MCF 10A (cell line): ENCODE measurements around the gene ASB7. TPM values are rescaled to one million over a fixed set of nuclear protein-coding genes. Genes with fewer than 3 reads are reported as not detected.

Experiments
- BruUV-seq: library from RNA; stranded (reverse); fragments of 400-500 nt; replicated peaks from 2 replicates; lab custom pipeline; 2021; lab: Mats Ljungman, UMichigan
- CTCF ChIA-PET: fragments of 300-600 bp; sonication (Branson Sonifier 250); formaldehyde crosslinking; extraction: SDS; loops from one replicate; lab custom pipeline; 2021; ENCODE audit warnings: antibody characterized with exemption, inconsistent platforms; lab: Yijun Ruan, JAX
- POLR2A ChIA-PET: fragments of 300-600, 350-650 bp; sonication (Branson Sonifier 250); formaldehyde crosslinking; extraction: SDS; loops from one replicate; lab custom pipeline; 2020; ENCODE audit warnings: antibody characterized with exemption, inconsistent platforms; lab: Yijun Ruan, JAX
- DNase-seq: peaks from one replicate; pipeline ENCODE4 v3.0.0-alpha.2; 2018; ENCODE audit not compliant: unreplicated experiment
- H3K27ac Mint-ChIP-seq: one replicate; pipeline ENCODE4 v1.8.0; 2022; ENCODE audit warnings: mild to moderate bottlenecking, low read depth, mixed read lengths; ENCODE audit not compliant: unreplicated experiment
- H3K27me3 Mint-ChIP-seq: one replicate; pipeline ENCODE4 v1.8.0; 2022; ENCODE audit warnings: mixed read lengths; ENCODE audit not compliant: insufficient read depth, unreplicated experiment
- H3K36me3 Mint-ChIP-seq: one replicate; pipeline ENCODE4 v1.8.0; 2022; ENCODE audit warnings: mild to moderate bottlenecking, moderate library complexity, mixed read lengths; ENCODE audit not compliant: insufficient read depth, unreplicated experiment
- H3K4me1 Mint-ChIP-seq: one replicate; pipeline ENCODE4 v1.8.0; 2022; ENCODE audit warnings: mixed read lengths; ENCODE audit not compliant: insufficient read depth, unreplicated experiment
- H3K4me3 Mint-ChIP-seq: one replicate; pipeline ENCODE4 v1.8.0; 2022; ENCODE audit warnings: mild to moderate bottlenecking, moderate library complexity, mixed read lengths; ENCODE audit not compliant: unreplicated experiment
- H3K9me3 Mint-ChIP-seq: one replicate; pipeline ENCODE4 v1.8.0; 2022; ENCODE audit warnings: mixed read lengths; ENCODE audit not compliant: unreplicated experiment
- CTCF ChIP-seq: fragments of 200-600 bp; IDR thresholded peaks from one replicate; pipeline ENCODE4 v1.8.0; 2022; ENCODE audit warnings: antibody characterized with exemption, mild to moderate bottlenecking; ENCODE audit not compliant: unreplicated experiment
- intact Hi-C: fragments of 100-400 bp; cut with micrococcal nuclease; formaldehyde crosslinking; loops from 2 replicates; pipeline ENCODE4 v1.14.1; 2022
- total RNA-seq: library from RNA; stranded (reverse); gene quantifications from 2 replicates; pipeline ENCODE4 v1.2.3, GENCODE V29; 2022

The ASB7 gene
- total RNA-seq, 1 experiment from 2014 or later: 14.3 TPM

- no peak for TF ChIP-seq CTCF
- POLR2A ChIA-PET: interaction anchor here (0.6 to 1.4 kb wide), 2 partner anchors 11 to 609 kb away, joined by 3 to 6 read pairs; no protein-coding TSS in a partner anchor
- intact Hi-C loops: no loop called here
- BruUV-seq: no TSS peak
- CTCF ChIA-PET: interaction anchor here (0.6 to 1.3 kb wide), 6 partner anchors 9 to 1347 kb away, joined by 3 to 4 read pairs (median 3); no protein-coding TSS in a partner anchor
- Mint-ChIP-seq H3K4me1 (peaks cover 22% of the 10 kb centered on the region), H3K36me3 (no peaks in the 10 kb centered on the region), H3K27me3 (no peaks in the 10 kb centered on the region), H3K27ac (peak overlapping the region; percentile 87), H3K9me3 (no peaks in the 10 kb centered on the region), H3K4me3 (peak overlapping the region; percentile 62)
- DNase-seq: peak; percentile 87
These were observed 5.6 kb upstream of the ASB7 start for GRCh38 chr15:100596792-100597191.

- CTCF ChIA-PET: interaction anchor here (1.3 to 1.6 kb wide), 2 partner anchors 25 to 29 kb away, joined by 3 to 5 read pairs; no protein-coding TSS in a partner anchor
These were observed 4.5 kb upstream of the ASB7 start for GRCh38 chr15:100597862-100598261.

GRCh38 chr15:100598655-100599054 is 3.7 kb upstream of the ASB7 start:
- H3K4me3 Mint-ChIP-seq: no peak overlapping the region
- no peak for DNase-seq
- ChIA-PET POLR2A (interaction anchor here (1.2 to 1.9 kb wide), 2 partner anchors 10 to 26 kb away, joined by 3 to 5 read pairs; no protein-coding TSS in a partner anchor), CTCF (interaction anchor here (0.6 to 1.6 kb wide), 3 partner anchors 26 to 701 kb away, joined by 3 to 5 read pairs (median 3); no protein-coding TSS in a partner anchor)
- H3K4me1 Mint-ChIP-seq: peaks cover 26% of the 10 kb centered on the region
- no TSS peak for BruUV-seq
- intact Hi-C loops: no loop called here
- H3K36me3 Mint-ChIP-seq: no peaks in the 10 kb centered on the region
- H3K27ac Mint-ChIP-seq: no peak overlapping the region
- no peaks in the 10 kb centered on the region for H3K27me3 Mint-ChIP-seq
- no peaks in the 10 kb centered on the region for H3K9me3 Mint-ChIP-seq
- TF ChIP-seq CTCF: no peak

More at GRCh38 chr15:100597862-100598261, 4.5 kb upstream of the ASB7 start:
- peak overlapping the region; percentile 30 for H3K4me3 Mint-ChIP-seq
- TF ChIP-seq CTCF: no peak
- peaks cover 22% of the 10 kb centered on the region for H3K4me1 Mint-ChIP-seq
- peak overlapping the region; percentile 87 for H3K27ac Mint-ChIP-seq
- no TSS peak for BruUV-seq
- intact Hi-C loops: no loop called here
- POLR2A ChIA-PET: interaction anchor here (0.5 to 1.2 kb wide), 4 partner anchors 9 to 499 kb away, joined by 3 to 4 read pairs (median 3); no protein-coding TSS in a partner anchor
- H3K27me3 Mint-ChIP-seq: no peaks in the 10 kb centered on the region
- no peak for DNase-seq
- H3K9me3 Mint-ChIP-seq: no peaks in the 10 kb centered on the region
- H3K36me3 Mint-ChIP-seq: no peaks in the 10 kb centered on the region

GRCh38 chr15:100601163-100601562 is 1.2 kb upstream of the ASB7 start:
- TSS peak; percentile 41 for BruUV-seq
- intact Hi-C loops: loop anchor here (5.0 to 10.0 kb wide), 2 partner anchors 121 to 636 kb away; no protein-coding TSS in a partner anchor
- CTCF ChIA-PET: no interaction called here

More at GRCh38 chr15:100601163-100601562, 1.2 kb upstream of the ASB7 start:
- Mint-ChIP-seq H3K27me3 (no peaks in the 10 kb centered on the region), H3K36me3 (peaks cover 12% of the 10 kb centered on the region), H3K4me1 (peaks cover 33% of the 10 kb centered on the region), H3K4me3 (no peak overlapping the region), H3K27ac (no peak overlapping the region), H3K9me3 (no peaks in the 10 kb centered on the region)
- no peak for TF ChIP-seq CTCF
- POLR2A ChIA-PET: interaction anchor here (1.0 to 1.3 kb wide), 2 partner anchors 28 to 124 kb away, joined by 4 read pairs; no protein-coding TSS in a partner anchor
- DNase-seq: peak; percentile 9
